ENCODE results near the gene GPC6. TPM values are rescaled to one million over a fixed set of nuclear protein-coding genes. Genes with fewer than 3 reads are reported as not detected.

GPC6 gene
- total and polyA plus RNA-seq, 2 experiments from 2014 or later = 14.4 to 20.8 TPM

DNA sequence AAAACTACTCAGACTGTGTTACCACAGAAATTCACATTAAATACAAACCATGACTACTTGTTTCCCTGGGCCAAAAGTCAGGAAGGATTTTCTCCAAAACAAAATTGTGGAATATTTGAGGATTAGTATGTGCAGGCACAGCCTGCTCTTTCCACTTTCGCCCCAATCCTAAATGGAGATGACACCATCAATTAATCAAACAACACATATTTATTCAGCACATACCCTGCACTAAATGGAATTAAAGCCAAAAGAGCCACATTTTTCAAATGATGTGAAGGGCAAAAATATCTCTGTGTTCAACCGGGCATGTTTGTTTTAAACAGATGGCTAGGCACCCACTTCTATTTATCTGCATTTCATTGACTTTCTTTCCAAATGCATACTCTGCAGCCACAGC lies 729.8 kb downstream of the GPC6 start:
- Histone ChIP-seq H3K4me1 (ENCODE audit: insufficient read depth) (no peaks in the 10 kb centered on the region), H3K9me3 (ENCODE audit: low read depth) (no peaks in the 10 kb centered on the region), H3K4me2 (ENCODE audit: unreplicated experiment) (no peak overlapping the region), H3K4me3 (no peak overlapping the region), H4K20me1 (ENCODE audit: insufficient read depth) (no peaks in the 10 kb centered on the region), H3K27me3 (replicated peaks; ENCODE audit: insufficient read depth) (no peaks in the 10 kb centered on the region), H3K9ac (no peak overlapping the region), H3K36me3 (ENCODE audit: low read depth) (no peaks in the 10 kb centered on the region), H3K79me2 (ENCODE audit: insufficient read depth) (no peaks in the 10 kb centered on the region), H3F3A (ENCODE audit: insufficient read depth) (no peaks in the 10 kb centered on the region), H2AFZ (no peak overlapping the region), H3K9me2 (ENCODE audit: insufficient read depth) (no peaks in the 10 kb centered on the region), H3K27ac (no peak overlapping the region)
- TF ChIP-seq EZH2 (IDR thresholded peaks at IDR 0.05; ENCODE audit: insufficient read depth, poor library complexity, severe bottlenecking) = no peak
- WGBS, 2 experiments (ENCODE audit: low coverage in 1 of 2, low lambda C conversion rate in 2 of 2, missing lambda C conversion rate in 2 of 2) = 43 to 50% methylated on average over 2 of the region's 2 CpGs
- in situ Hi-C loops (cut with MboI) = no loop called here
- no peak for DNase-seq

DNA sequence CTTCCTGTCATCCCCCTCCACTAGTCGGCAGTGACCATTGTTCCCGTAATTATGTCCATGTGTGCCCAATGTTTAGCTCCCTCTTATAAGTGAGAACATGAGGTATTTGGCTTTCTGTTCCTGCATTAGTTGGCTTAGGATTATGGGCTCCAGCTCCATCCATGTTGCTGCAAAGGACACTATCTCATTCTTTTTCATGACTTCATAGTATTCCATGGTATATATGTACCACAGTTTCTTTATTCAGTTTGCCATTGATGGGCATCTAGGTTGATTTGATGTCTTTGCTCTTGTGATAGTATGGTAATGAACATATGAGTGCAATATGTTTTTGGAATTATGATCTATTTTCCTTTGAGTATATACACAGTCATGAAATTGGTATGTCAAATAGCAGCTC lies 730.8 kb downstream of the GPC6 start:
- Histone ChIP-seq H3K4me2 (ENCODE audit: unreplicated experiment) (no peak overlapping the region), H3K36me3 (ENCODE audit: low read depth) (no peaks in the 10 kb centered on the region), H3F3A (ENCODE audit: insufficient read depth) (no peaks in the 10 kb centered on the region), H3K27me3 (replicated peaks; ENCODE audit: insufficient read depth) (no peaks in the 10 kb centered on the region), H4K20me1 (ENCODE audit: insufficient read depth) (no peaks in the 10 kb centered on the region), H3K9ac (no peak overlapping the region), H3K27ac (no peak overlapping the region), H3K9me3 (ENCODE audit: low read depth) (no peaks in the 10 kb centered on the region), H3K4me1 (ENCODE audit: insufficient read depth) (no peaks in the 10 kb centered on the region), H3K79me2 (ENCODE audit: insufficient read depth) (no peaks in the 10 kb centered on the region), H3K4me3 (no peak overlapping the region), H3K9me2 (ENCODE audit: insufficient read depth) (no peaks in the 10 kb centered on the region), H2AFZ (no peak overlapping the region)
- WGBS, 2 experiments (ENCODE audit: low coverage in 1 of 2, low lambda C conversion rate in 2 of 2, missing lambda C conversion rate in 2 of 2) = 78 to 92% methylated on average over 2 of the region's 2 CpGs
- no peak for TF ChIP-seq EZH2 (IDR thresholded peaks at IDR 0.05; ENCODE audit: insufficient read depth, poor library complexity, severe bottlenecking)
- TF ChIP-seq EZH2phosphoT487 (IDR thresholded peaks at IDR 0.05; ENCODE audit: insufficient read depth, low read depth) = no peak
- no peak for DNase-seq
- in situ Hi-C loops (cut with MboI) = no loop called here

DNA sequence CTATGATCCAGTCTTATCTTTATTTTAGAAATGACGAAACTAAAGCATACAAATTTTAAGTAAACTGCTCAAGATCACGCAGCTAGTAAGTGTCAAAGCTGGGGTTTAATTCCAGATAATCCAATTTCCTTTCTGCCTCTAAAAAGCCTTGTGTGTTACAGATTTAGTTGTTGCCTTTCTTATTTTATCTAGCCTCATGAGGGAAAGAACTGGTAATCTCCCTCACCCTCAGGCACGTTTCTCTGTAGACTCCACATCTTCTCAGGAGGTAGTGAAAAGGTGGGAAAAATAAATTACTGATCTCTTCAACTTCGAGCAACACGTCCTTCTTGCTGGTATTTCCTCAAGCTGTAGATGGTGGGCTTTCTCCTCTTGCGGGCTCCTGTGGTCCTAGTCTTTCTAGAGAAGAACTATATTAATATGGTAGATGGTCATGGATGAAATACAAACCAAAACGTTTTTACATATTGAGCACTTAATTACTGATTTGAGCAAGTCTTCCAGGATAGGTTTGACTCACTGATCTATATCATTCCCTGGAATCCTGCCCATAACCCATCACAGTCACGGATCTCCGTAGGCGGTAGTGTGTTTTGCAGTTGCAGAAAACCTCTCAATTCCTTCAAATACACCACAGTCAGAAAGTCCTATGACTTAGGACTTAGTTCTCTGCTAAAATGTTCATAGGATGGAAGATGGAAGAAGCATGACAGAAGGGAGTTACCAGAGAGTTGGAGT lies 733.4 kb downstream of the GPC6 start:
- peak; percentile 31 for DNase-seq
- H3K79me2 ChIP-seq (ENCODE audit: insufficient read depth) = no peaks in the 10 kb centered on the region
- no peaks in the 10 kb centered on the region for H3K9me3 ChIP-seq (ENCODE audit: low read depth)
- H3K27me3 ChIP-seq (replicated peaks; ENCODE audit: insufficient read depth) = no peaks in the 10 kb centered on the region
- peaks cover 16% of the 10 kb centered on the region for H3K4me1 ChIP-seq (ENCODE audit: insufficient read depth)
- H3K4me2 ChIP-seq (ENCODE audit: unreplicated experiment) = no peak overlapping the region
- H3K4me3 ChIP-seq = no peak overlapping the region
- in situ Hi-C loops (cut with MboI) = no loop called here
- H4K20me1 ChIP-seq (ENCODE audit: insufficient read depth) = no peaks in the 10 kb centered on the region
- H2AFZ ChIP-seq = no peak overlapping the region
- no peaks in the 10 kb centered on the region for H3K36me3 ChIP-seq (ENCODE audit: low read depth)
- no peak overlapping the region for H3K9ac ChIP-seq
- H3F3A ChIP-seq (ENCODE audit: insufficient read depth) = peaks cover 19% of the 10 kb centered on the region; the same call in 1 of the 2 replicates
- WGBS, 2 experiments (ENCODE audit: low coverage in 1 of 2, low lambda C conversion rate in 2 of 2, missing lambda C conversion rate in 2 of 2) = 73 to 75% methylated on average over 10 of the region's 10 CpGs
- no peaks in the 10 kb centered on the region for H3K9me2 ChIP-seq (ENCODE audit: insufficient read depth)
- H3K27ac ChIP-seq = no peak overlapping the region
- TF ChIP-seq EZH2phosphoT487 (IDR thresholded peaks at IDR 0.05; ENCODE audit: insufficient read depth, low read depth) = no peak
- TF ChIP-seq EZH2 (IDR thresholded peaks at IDR 0.05; ENCODE audit: insufficient read depth, poor library complexity, severe bottlenecking) = no peak

DNA sequence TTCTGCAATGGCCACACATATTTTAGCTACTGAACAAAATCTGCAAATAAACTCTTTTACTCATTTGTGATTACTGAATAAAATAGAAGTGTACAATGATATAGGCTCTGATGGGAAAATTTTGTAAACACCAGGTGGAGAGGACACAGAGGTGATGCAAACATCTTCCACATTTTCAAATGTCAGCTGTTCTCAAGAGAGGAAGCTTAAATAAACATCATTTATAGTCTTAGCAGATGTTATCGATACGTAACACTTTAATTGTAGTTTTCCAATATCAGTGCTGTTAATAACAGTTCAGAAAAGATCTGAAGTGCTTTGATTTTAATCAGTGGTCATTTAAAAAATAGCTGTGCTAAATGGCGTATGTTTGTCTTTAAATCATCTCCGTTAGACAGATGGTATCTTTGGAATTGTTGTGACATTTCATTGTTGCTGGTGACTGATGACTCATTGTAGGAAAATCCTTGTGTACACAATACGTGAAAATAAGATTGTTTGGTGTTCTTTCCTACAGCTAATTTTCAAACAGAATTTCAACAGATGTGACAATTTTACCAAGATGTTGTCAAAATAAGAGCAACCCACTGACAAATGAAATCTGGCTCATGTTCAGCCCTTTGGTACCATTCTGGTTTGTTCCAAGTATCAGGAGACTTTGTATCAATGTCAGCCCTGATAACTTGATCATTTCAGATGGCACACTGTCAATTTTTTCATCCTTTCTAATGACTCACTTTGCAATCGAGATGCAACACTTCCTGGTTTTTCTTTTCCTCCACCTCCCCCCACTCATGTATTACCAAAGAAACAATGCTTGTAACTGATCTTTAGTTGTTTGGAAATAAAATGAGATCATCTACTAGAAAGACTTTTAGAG lies 736.9 kb downstream of the GPC6 start:
- TF ChIP-seq EZH2 (IDR thresholded peaks at IDR 0.05; ENCODE audit: insufficient read depth, poor library complexity, severe bottlenecking) = no peak
- TF ChIP-seq EZH2phosphoT487 (IDR thresholded peaks at IDR 0.05; ENCODE audit: insufficient read depth, low read depth) = no peak
- Histone ChIP-seq H3K27ac (no peak overlapping the region), H3K36me3 (ENCODE audit: low read depth) (no peaks in the 10 kb centered on the region), H3K4me3 (0 out of 2 replicates have a peak overlapping the region, but pooled peaks have one; percentile 4), H3K4me2 (ENCODE audit: unreplicated experiment) (peak overlapping the region; percentile 19), H3K79me2 (ENCODE audit: insufficient read depth) (no peaks in the 10 kb centered on the region), H3K27me3 (replicated peaks; ENCODE audit: insufficient read depth) (no peaks in the 10 kb centered on the region), H3K9me3 (ENCODE audit: low read depth) (no peaks in the 10 kb centered on the region), H3K9me2 (ENCODE audit: insufficient read depth) (no peaks in the 10 kb centered on the region), H3K9ac (no peak overlapping the region), H2AFZ (peak overlapping the region; percentile 7), H4K20me1 (ENCODE audit: insufficient read depth) (no peaks in the 10 kb centered on the region), H3F3A (ENCODE audit: insufficient read depth) (peaks cover 19% of the 10 kb centered on the region; the same call in 1 of the 2 replicates), H3K4me1 (ENCODE audit: insufficient read depth) (peaks cover 16% of the 10 kb centered on the region)
- DNase-seq = peak; percentile 59
- 36 to 37% methylated on average over 6 of the region's 6 CpGs for WGBS, 2 experiments (ENCODE audit: low coverage in 1 of 2, low lambda C conversion rate in 2 of 2, missing lambda C conversion rate in 2 of 2)
- in situ Hi-C loops (cut with MboI) = no loop called here

Measured in GM23248 (cell line).